DND-41 (cell line): Measurements from ENCODE around the gene SPTSSA.

Experiments
- EZH2 ChIP-seq: IDR thresholded peaks from 3 replicates; pipeline ENCODE4 v1.6.1; 2012; ENCODE audit warnings: borderline replicate concordance, low read depth, mild to moderate bottlenecking, moderate library complexity, low read length, inconsistent platforms; ENCODE audit not compliant: severe bottlenecking
- TF ChIP-seq, protein P1 (sequence below): IDR thresholded peaks from 2 replicates; pipeline ENCODE4 v1.5.1; 2012; ENCODE audit warnings: borderline replicate concordance, low read length, moderate library complexity, mild to moderate bottlenecking; ENCODE audit not compliant: poor library complexity, severe bottlenecking; ENCODE audit errors: extremely low read depth

GRCh38 chr14:34407951-34408350 lies 54.1 kb downstream of the SPTSSA start:
- TF ChIP-seq, protein P1, sequence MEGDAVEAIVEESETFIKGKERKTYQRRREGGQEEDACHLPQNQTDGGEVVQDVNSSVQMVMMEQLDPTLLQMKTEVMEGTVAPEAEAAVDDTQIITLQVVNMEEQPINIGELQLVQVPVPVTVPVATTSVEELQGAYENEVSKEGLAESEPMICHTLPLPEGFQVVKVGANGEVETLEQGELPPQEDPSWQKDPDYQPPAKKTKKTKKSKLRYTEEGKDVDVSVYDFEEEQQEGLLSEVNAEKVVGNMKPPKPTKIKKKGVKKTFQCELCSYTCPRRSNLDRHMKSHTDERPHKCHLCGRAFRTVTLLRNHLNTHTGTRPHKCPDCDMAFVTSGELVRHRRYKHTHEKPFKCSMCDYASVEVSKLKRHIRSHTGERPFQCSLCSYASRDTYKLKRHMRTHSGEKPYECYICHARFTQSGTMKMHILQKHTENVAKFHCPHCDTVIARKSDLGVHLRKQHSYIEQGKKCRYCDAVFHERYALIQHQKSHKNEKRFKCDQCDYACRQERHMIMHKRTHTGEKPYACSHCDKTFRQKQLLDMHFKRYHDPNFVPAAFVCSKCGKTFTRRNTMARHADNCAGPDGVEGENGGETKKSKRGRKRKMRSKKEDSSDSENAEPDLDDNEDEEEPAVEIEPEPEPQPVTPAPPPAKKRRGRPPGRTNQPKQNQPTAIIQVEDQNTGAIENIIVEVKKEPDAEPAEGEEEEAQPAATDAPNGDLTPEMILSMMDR: no peak
- no peak for TF ChIP-seq EZH2
